ENCODE measurements around the gene RNF152. TPM values are rescaled to one million over a fixed set of nuclear protein-coding genes. Genes with fewer than 3 reads are reported as not detected.

RNF152 gene
- total RNA-seq, 1 experiment from 2014 or later: 1.7 TPM

DNA sequence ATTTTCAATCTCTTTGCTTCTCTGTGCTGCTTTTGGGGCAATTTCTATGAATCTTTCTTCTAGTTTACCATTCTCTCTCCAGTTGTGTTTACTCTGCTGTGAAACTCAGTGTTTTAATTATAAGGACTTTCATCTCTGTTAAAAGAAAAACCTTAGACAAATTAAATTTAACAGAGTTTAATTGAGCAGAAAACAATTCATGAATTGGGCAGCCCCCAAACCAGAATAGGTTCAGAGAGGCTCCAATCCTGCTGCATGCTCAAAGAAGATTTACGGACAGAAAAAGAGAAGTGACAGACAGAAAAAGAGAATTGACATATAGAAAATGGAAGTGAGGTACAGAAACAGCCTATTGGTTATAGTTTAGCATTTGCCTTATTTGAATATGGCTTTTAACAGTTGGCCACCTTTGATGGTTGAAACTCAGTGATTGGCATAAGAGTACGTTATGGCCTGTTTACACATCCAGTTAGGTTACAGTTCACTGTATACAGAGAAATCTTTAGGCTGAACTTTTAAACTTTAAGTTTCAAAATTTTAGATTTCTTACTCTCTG lies 120.4 kb downstream of the RNF152 start:
- H3K36me3 Mint-ChIP-seq (ENCODE audit: insufficient read depth, unreplicated experiment): no peaks in the 10 kb centered on the region
- no peaks in the 10 kb centered on the region for H3K4me1 Mint-ChIP-seq (ENCODE audit: insufficient read depth, unreplicated experiment)
- no peak overlapping the region for H3K4me3 Mint-ChIP-seq (ENCODE audit: unreplicated experiment)
- TF ChIP-seq, protein P1, sequence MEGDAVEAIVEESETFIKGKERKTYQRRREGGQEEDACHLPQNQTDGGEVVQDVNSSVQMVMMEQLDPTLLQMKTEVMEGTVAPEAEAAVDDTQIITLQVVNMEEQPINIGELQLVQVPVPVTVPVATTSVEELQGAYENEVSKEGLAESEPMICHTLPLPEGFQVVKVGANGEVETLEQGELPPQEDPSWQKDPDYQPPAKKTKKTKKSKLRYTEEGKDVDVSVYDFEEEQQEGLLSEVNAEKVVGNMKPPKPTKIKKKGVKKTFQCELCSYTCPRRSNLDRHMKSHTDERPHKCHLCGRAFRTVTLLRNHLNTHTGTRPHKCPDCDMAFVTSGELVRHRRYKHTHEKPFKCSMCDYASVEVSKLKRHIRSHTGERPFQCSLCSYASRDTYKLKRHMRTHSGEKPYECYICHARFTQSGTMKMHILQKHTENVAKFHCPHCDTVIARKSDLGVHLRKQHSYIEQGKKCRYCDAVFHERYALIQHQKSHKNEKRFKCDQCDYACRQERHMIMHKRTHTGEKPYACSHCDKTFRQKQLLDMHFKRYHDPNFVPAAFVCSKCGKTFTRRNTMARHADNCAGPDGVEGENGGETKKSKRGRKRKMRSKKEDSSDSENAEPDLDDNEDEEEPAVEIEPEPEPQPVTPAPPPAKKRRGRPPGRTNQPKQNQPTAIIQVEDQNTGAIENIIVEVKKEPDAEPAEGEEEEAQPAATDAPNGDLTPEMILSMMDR (IDR thresholded peaks at IDR 0.05; ENCODE audit: unreplicated experiment): no peak
- ChIA-PET CTCF (no interaction called here), POLR2A (no interaction called here)
- intact Hi-C loops (cut with micrococcal nuclease): no loop called here
- peaks cover 6% of the 10 kb centered on the region for H3K9me3 Mint-ChIP-seq (ENCODE audit: unreplicated experiment)
- H3K27ac Mint-ChIP-seq (ENCODE audit: low read depth, unreplicated experiment): no peak overlapping the region
- no peak for DNase-seq (ENCODE audit: unreplicated experiment)
- no peaks in the 10 kb centered on the region for H3K27me3 Mint-ChIP-seq (ENCODE audit: insufficient read depth, unreplicated experiment)
- BruUV-seq (replicated peaks): no TSS peak

DNA sequence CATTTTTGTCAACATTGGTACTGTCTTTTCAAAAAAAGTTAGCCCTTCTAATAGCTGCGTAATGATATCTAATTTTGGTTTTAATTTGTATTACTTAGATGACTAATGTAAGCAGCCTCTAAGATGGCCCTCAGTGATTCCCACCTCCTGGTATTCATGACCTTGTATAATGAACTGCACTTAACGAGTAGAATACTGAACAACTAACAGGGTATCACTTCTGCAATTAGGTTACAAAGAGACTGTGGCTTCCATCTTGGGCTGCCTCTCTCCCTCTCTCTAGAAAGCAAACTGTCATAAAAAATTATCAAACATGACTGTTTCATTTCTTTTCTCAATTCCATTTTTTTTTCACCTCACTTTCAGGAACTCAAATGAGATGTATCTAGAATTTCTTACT lies 120.9 kb downstream of the RNF152 start:
- intact Hi-C loops (cut with micrococcal nuclease): no loop called here
- no peak for DNase-seq (ENCODE audit: unreplicated experiment)
- TF ChIP-seq, protein P1 (IDR thresholded peaks at IDR 0.05; ENCODE audit: unreplicated experiment): no peak
- H3K4me1 Mint-ChIP-seq (ENCODE audit: insufficient read depth, unreplicated experiment): no peaks in the 10 kb centered on the region
- BruUV-seq (replicated peaks): no TSS peak
- H3K9me3 Mint-ChIP-seq (ENCODE audit: unreplicated experiment): peaks cover 6% of the 10 kb centered on the region
- CTCF ChIA-PET: no interaction called here
- H3K36me3 Mint-ChIP-seq (ENCODE audit: insufficient read depth, unreplicated experiment): no peaks in the 10 kb centered on the region
- POLR2A ChIA-PET: no interaction called here
- H3K27ac Mint-ChIP-seq (ENCODE audit: low read depth, unreplicated experiment): no peak overlapping the region
- H3K27me3 Mint-ChIP-seq (ENCODE audit: insufficient read depth, unreplicated experiment): no peaks in the 10 kb centered on the region
- H3K4me3 Mint-ChIP-seq (ENCODE audit: unreplicated experiment): no peak overlapping the region

DNA sequence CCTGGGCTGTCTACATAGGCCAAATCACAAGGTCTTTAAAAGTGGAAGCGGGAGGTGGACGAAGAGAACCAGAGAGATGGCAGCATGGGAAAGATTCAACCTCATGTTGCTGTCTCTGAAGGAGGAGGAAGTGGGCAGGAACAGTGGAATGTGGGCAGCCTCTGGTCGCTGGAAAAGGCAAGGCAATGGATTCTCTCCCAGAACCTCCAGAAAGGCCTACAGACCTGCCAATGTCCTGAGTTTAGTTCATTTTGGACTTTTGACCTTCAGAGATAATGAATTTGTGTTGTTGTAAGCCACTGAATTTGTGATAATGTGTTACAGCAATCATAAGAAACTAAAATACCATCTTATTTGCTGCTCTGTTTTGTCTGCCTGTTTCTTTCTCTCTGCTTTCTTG lies 122.5 kb downstream of the RNF152 start:
- ChIA-PET POLR2A (no interaction called here), CTCF (no interaction called here)
- TF ChIP-seq, protein P1 (IDR thresholded peaks at IDR 0.05; ENCODE audit: unreplicated experiment): no peak
- H3K36me3 Mint-ChIP-seq (ENCODE audit: insufficient read depth, unreplicated experiment): no peaks in the 10 kb centered on the region
- no peak for DNase-seq (ENCODE audit: unreplicated experiment)
- peaks cover 6% of the 10 kb centered on the region for H3K9me3 Mint-ChIP-seq (ENCODE audit: unreplicated experiment)
- BruUV-seq (replicated peaks): no TSS peak
- H3K4me3 Mint-ChIP-seq (ENCODE audit: unreplicated experiment): no peak overlapping the region
- no peaks in the 10 kb centered on the region for H3K27me3 Mint-ChIP-seq (ENCODE audit: insufficient read depth, unreplicated experiment)
- intact Hi-C loops (cut with micrococcal nuclease): no loop called here
- H3K4me1 Mint-ChIP-seq (ENCODE audit: insufficient read depth, unreplicated experiment): peaks cover 3% of the 10 kb centered on the region
- H3K27ac Mint-ChIP-seq (ENCODE audit: low read depth, unreplicated experiment): no peak overlapping the region

DNA sequence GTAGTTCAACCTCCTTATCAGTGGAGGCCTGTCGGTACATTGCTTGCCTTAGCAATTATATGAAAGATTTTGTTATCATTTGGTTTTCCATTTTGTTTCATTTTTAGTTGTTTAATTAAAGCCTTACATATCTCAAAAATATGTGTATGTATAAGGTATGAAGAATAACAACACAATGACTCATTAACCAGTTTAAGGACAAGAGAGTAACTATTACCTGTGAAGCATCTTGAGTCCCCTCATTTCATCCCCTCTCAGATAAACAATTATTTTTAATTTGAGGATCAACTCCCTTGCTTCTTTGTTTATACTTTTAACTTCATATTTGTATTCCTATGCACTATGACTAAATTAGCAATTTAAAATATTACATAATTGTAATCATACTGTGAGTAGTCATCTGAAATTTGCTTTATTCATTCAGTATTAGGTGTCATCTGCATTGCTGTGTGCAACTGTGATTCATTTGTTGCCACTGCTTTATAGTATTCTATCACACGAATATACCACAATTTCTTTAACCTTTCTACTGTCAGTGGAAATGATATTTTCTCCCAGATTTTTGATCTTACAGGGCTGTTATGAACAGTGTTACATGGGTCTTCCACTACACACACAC lies 126.4 kb downstream of the RNF152 start:
- POLR2A ChIA-PET: no interaction called here
- CTCF ChIA-PET: interaction anchor here (1.1 kb wide), 1 partner anchor 128 kb away, joined by 4 read pairs; no protein-coding TSS in a partner anchor
- no TSS peak for BruUV-seq (replicated peaks)
- no peak for DNase-seq (ENCODE audit: unreplicated experiment)
- no peaks in the 10 kb centered on the region for H3K27me3 Mint-ChIP-seq (ENCODE audit: insufficient read depth, unreplicated experiment)
- no peak overlapping the region for H3K27ac Mint-ChIP-seq (ENCODE audit: low read depth, unreplicated experiment)
- no peak overlapping the region for H3K4me3 Mint-ChIP-seq (ENCODE audit: unreplicated experiment)
- TF ChIP-seq, protein P1 (IDR thresholded peaks at IDR 0.05; ENCODE audit: unreplicated experiment): no peak
- H3K9me3 Mint-ChIP-seq (ENCODE audit: unreplicated experiment): no peaks in the 10 kb centered on the region
- H3K4me1 Mint-ChIP-seq (ENCODE audit: insufficient read depth, unreplicated experiment): peaks cover 8% of the 10 kb centered on the region
- intact Hi-C loops (cut with micrococcal nuclease): no loop called here
- H3K36me3 Mint-ChIP-seq (ENCODE audit: insufficient read depth, unreplicated experiment): no peaks in the 10 kb centered on the region
